Heart left ventricle (tissue), 16 donors: ENCODE measurements around the gene ANGPTL1. TPM values are rescaled to one million over a fixed set of nuclear protein-coding genes. Genes with fewer than 3 reads are reported as not detected.

Experiments
- ATAC-seq, 4 donors: fragments of 200-7000 bp; cut with Tn5 transposase; one replicate each; pipeline ENCODE4 v1.9.1; 2020 to 2022; ENCODE audit warnings: moderate library complexity in 4 of 4, mild to moderate bottlenecking in 3 of 4, moderate number of reproducible peaks in 1 of 4
- DNase-seq, 5 donors: peaks; one replicate each; pipeline ENCODE4 v3.0.0-alpha.2; 2020
- H3K27ac ChIP-seq, 12 donors: fragments of 200-600 bp; sonication (generic) in 4 of 12; one replicate each; pipeline versions ENCODE4 v1.5.0 to v1.8.0; 2016 to 2022; ENCODE audit warnings: mild to moderate bottlenecking in 2 of 12
- H3K27me3 ChIP-seq, 9 donors: fragments of 200-600 bp; sonication (generic) in 2 of 9; one replicate each; pipeline versions ENCODE4 v1.5.1 to v1.8.0; 2016 to 2022; ENCODE audit warnings: mild to moderate bottlenecking in 3 of 9
- H3K36me3 ChIP-seq, 9 donors: fragments of 200-600 bp; sonication (generic) in 2 of 9; one replicate each; pipeline versions ENCODE4 v1.5.0 to v1.8.0; 2018 to 2022; ENCODE audit warnings: mild to moderate bottlenecking in 2 of 9
- H3K4me1 ChIP-seq, 12 donors: fragments of 200-600 bp; sonication (generic) in 4 of 12; one replicate each; pipeline versions ENCODE4 v1.5.0 to v1.8.0; 2016 to 2022; ENCODE audit warnings: mild to moderate bottlenecking in 3 of 12
- H3K4me3 ChIP-seq, 12 donors: fragments of 200-600 bp; sonication (generic) in 4 of 12; one replicate each; pipeline versions ENCODE4 v1.5.0 to v1.8.0; 2017 to 2022; ENCODE audit warnings: mild to moderate bottlenecking in 9 of 12, moderate library complexity in 4 of 12
- H3K9me3 ChIP-seq, 12 donors: fragments of 200-600 bp; sonication (generic) in 4 of 12; one replicate each; pipeline versions ENCODE4 v1.5.0 to v1.8.0; 2016 to 2022; ENCODE audit warnings: mild to moderate bottlenecking in 1 of 12
- POLR2A ChIP-seq, 2 donors: fragments of 450-650 bp; IDR thresholded peaks; one replicate each; pipeline ENCODE4 v1.6.1; 2017; ENCODE audit warnings: antibody characterized with exemption in 2 of 2, mild to moderate bottlenecking in 2 of 2, moderate library complexity in 2 of 2
- WGBS, 4 donors: extraction: QIAGEN DNeasy Blood & Tissue Kit in 2 of 4; methylation state at CpG; one replicate each; pipeline versions ENCODE4 v1.1.5 to v1.1.7; 2013 to 2018; 5-methylcytosine and 5-hydroxymethylcytosine counted together
- intact Hi-C, 10 donors: fragments of 100-400 bp; cut with DNase I; formaldehyde crosslinking; loops; one replicate each; pipeline versions ENCODE4 v1.11.1 to v1.14.2; 2022
- polyA plus RNA-seq, 2 donors: library from polyadenylated mRNA; stranded (reverse); fragments of 200-250 nt; gene quantifications; one replicate each; pipeline ENCODE4 v1.2.3, GENCODE V29; 2013
- total RNA-seq, 9 donors: library from RNA; depleted of rRNA in 2 of 9; stranded (reverse); fragments of >200 nt in 2 of 9; fragmentation: NEBNext Ultra II Directional in 3 of 9; extraction: Animal tissue kit (Norgen Biotek cat#: 25700) in 3 of 9; gene quantifications; one replicate each; pipeline versions ENCODE4 v1.1.0 to v1.2.4, GENCODE V29; 2016 to 2023
- TF ChIP-seq, protein P1 (sequence below), 12 donors: fragments of 200-600 bp; sonication (generic) in 4 of 12; IDR thresholded peaks; one replicate each; pipeline versions ENCODE4 v1.5.0 to v1.8.0; 2018 to 2022; ENCODE audit warnings: antibody characterized with exemption in 12 of 12, mild to moderate bottlenecking in 5 of 12
- donor health status: ischemic (EF 13 %, LVEDD 7.1; RV severe dilation, severe dysfunction).
- donor health status: healthy with polysubstance abuse.
- donor health status: DM: no; HTN: yes; CAD: no.
- donor health status: DM: no; HTN: no; CAD: no.
- donor health status: ischemic (EF 25% LVEDD 6.9; RV normal size, moderate dysfunction).
- donor health status: ischemic (EF 25% LVEDD 5.7; RV mildly dilated, moderate dysfunction).
- donor health status: healthy.
- donor health status: DM: yes; HTN: yes; CAD: no.
- donor health status: ischemic (EF 35%, LVEDD 5.7; RV mildly dilated, moderate dysfunction).
- donor health status: nonischemic (EF 11% LVEDD 7.7; RV severe dilation, severe dysfunction).
- donor health status: DM: yes; HTN: yes; CAD: no.
- donor health status: PGD.
- donor health status: ischemic (EF 29% LVEDD 5.4; RV normal size, mild dysfunction).
- donor health status: nonischemic (EF 23%, LVEDD 6.1; RV moderate dilation, normal function).

Gene ANGPTL1
- total and polyA plus RNA-seq, 11 donors, result 5.0 to 31.1 (median 17.3) TPM

GRCh38 chr1:178869119-178869697, 1.7 kb downstream of the ANGPTL1 start:
- Histone ChIP-seq H3K27me3 (no peaks in the 10 kb centered on the region), H3K4me1 (peaks cover 0 to 37% (median 17%) of the 10 kb centered on the region in 12 donors), H3K9me3 (no peaks in the 10 kb centered on the region), H3K36me3 (peaks cover 0 to 6% (median 0%) of the 10 kb centered on the region in 9 donors), H3K4me3 (peak overlapping the region in 11 of 12 donors; percentile 12 to 54 (median 44)), H3K27ac (peak overlapping the region in 9 of 12 donors; percentile 27 to 67 (median 49))
- no peak for TF ChIP-seq POLR2A (IDR thresholded peaks at IDR 0.05)
- TF ChIP-seq, protein P1, sequence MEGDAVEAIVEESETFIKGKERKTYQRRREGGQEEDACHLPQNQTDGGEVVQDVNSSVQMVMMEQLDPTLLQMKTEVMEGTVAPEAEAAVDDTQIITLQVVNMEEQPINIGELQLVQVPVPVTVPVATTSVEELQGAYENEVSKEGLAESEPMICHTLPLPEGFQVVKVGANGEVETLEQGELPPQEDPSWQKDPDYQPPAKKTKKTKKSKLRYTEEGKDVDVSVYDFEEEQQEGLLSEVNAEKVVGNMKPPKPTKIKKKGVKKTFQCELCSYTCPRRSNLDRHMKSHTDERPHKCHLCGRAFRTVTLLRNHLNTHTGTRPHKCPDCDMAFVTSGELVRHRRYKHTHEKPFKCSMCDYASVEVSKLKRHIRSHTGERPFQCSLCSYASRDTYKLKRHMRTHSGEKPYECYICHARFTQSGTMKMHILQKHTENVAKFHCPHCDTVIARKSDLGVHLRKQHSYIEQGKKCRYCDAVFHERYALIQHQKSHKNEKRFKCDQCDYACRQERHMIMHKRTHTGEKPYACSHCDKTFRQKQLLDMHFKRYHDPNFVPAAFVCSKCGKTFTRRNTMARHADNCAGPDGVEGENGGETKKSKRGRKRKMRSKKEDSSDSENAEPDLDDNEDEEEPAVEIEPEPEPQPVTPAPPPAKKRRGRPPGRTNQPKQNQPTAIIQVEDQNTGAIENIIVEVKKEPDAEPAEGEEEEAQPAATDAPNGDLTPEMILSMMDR (IDR thresholded peaks at IDR 0.05), result no peak
- ATAC-seq, result peak in 2 of 4 donors; percentile 58 to 70
- no peak for DNase-seq
- WGBS, 4 donors, result 51 to 71% (median 58%) methylated on average over 3 of the region's 3 CpGs
- intact Hi-C loops, result no loop called here

- Histone ChIP-seq H3K4me1 (peaks cover 0 to 37% (median 17%) of the 10 kb centered on the region in 12 donors), H3K9me3 (no peaks in the 10 kb centered on the region), H3K4me3 (peak overlapping the region in 11 of 12 donors; percentile 12 to 54 (median 44)), H3K27me3 (no peaks in the 10 kb centered on the region), H3K36me3 (peaks cover 0 to 6% (median 0%) of the 10 kb centered on the region in 9 donors), H3K27ac (peak overlapping the region in 9 of 12 donors; percentile 27 to 67 (median 49))
- WGBS, 4 donors, result 54 to 73% (median 58%) methylated on average over 1 of the region's 1 CpG
- intact Hi-C loops, result no loop called here
- ATAC-seq, result no peak
- no peak for TF ChIP-seq POLR2A (IDR thresholded peaks at IDR 0.05)
- TF ChIP-seq, protein P1 (IDR thresholded peaks at IDR 0.05), result no peak
- DNase-seq, result no peak
These were observed 2.2 kb downstream of the ANGPTL1 start for GRCh38 chr1:178868706-178869105.

- no peak for DNase-seq
- no peak for ATAC-seq
- TF ChIP-seq, protein P1 (IDR thresholded peaks at IDR 0.05), result no peak
- no peak for TF ChIP-seq POLR2A (IDR thresholded peaks at IDR 0.05)
- Histone ChIP-seq H3K27me3 (no peaks in the 10 kb centered on the region), H3K4me1 (peaks cover 0 to 31% (median 16%) of the 10 kb centered on the region in 12 donors), H3K27ac (peak overlapping the region in 9 of 12 donors; percentile 7 to 67 (median 58)), H3K4me3 (peak overlapping the region in 11 of 12 donors; percentile 12 to 54 (median 44)), H3K36me3 (peaks cover 0 to 6% (median 0%) of the 10 kb centered on the region in 9 donors), H3K9me3 (no peaks in the 10 kb centered on the region)
- 59 to 69% (median 61%) methylated on average over 5 of the region's 5 CpGs for WGBS, 4 donors
- intact Hi-C loops, result no loop called here
These were observed 3.2 kb downstream of the ANGPTL1 start for GRCh38 chr1:178867670-178868069.

DNA sequence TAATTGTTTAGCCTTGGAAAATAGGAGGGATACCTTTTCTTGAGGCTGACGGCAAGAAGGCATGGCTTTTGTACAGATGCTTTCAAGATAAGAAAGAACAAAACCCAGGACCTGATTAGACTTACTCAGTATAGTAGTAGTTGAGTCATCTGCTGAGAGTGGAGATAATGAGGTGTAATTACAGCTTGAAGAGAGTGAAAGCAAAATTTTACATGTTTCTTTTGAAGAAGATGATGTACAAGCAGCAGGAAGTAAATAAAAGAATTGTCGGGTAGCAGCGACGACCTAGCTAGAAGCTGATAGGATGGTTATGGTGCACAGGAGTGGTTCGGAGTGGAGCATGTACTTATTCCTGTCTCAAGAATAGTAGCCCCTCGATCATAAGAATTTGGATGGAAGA, 6.6 kb downstream of the ANGPTL1 start:
- WGBS, 4 donors, result 80 to 87% (median 82%) methylated on average over 6 of the region's 6 CpGs
- intact Hi-C loops, result no loop called here
- no peak overlapping the region for H3K27ac ChIP-seq
- no peak overlapping the region for H3K4me3 ChIP-seq
- H3K27me3 ChIP-seq, result no peaks in the 10 kb centered on the region
- TF ChIP-seq POLR2A (IDR thresholded peaks at IDR 0.05), result no peak
- TF ChIP-seq, protein P1 (IDR thresholded peaks at IDR 0.05), result no peak
- DNase-seq, result no peak
- peak in 1 of 4 donors; percentile 13 for ATAC-seq
- H3K36me3 ChIP-seq, result peaks cover 0 to 6% (median 0%) of the 10 kb centered on the region in 9 donors
- peaks cover 0 to 15% (median 3%) of the 10 kb centered on the region in 12 donors for H3K4me1 ChIP-seq
- H3K9me3 ChIP-seq, result no peaks in the 10 kb centered on the region
